OCI-LY3 (cell line): ENCODE measurements around the gene HAPLN2.

ENCODE experiments used
- EZH2phosphoT487 ChIP-seq: fragments of 200-600 bp; shearing (Covaris generic); IDR thresholded peaks from 2 replicates; pipeline ENCODE4 v1.6.1; 2018; ENCODE audit warnings: antibody characterized with exemption, mixed run types, low read depth
- TF ChIP-seq, protein P1 (sequence below): fragments of 200-600, 300-600 bp; sonication (generic); IDR thresholded peaks from 2 replicates; pipeline ENCODE4 v1.5.1; 2014; ENCODE audit warnings: antibody characterized with exemption, low read length, low read depth

DNA sequence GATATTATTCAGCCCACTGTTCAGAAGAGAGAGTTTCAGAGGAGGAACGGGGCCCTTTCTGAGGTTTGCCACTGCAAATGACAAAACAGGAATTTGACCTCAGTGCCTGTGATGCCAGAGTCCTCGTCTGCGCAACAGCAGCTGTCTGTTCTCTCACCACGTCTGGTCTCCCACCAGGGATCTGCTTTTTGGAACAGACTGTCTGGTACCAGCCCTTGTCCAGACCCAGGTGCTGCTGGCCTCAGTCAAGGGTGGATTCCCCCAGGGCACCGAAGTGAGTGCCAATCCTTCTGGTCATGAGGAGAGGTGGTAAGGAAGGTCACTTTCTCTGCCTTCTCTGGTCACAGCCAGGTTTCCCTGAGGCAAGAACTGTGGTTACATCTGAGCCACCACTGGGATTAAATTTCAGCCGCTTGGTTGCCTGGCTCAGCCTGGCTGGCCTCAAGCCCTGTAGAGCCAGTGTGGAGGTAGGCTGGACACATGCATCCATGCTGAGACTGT lies 20.4 kb downstream of the HAPLN2 start:
- TF ChIP-seq, protein P1, sequence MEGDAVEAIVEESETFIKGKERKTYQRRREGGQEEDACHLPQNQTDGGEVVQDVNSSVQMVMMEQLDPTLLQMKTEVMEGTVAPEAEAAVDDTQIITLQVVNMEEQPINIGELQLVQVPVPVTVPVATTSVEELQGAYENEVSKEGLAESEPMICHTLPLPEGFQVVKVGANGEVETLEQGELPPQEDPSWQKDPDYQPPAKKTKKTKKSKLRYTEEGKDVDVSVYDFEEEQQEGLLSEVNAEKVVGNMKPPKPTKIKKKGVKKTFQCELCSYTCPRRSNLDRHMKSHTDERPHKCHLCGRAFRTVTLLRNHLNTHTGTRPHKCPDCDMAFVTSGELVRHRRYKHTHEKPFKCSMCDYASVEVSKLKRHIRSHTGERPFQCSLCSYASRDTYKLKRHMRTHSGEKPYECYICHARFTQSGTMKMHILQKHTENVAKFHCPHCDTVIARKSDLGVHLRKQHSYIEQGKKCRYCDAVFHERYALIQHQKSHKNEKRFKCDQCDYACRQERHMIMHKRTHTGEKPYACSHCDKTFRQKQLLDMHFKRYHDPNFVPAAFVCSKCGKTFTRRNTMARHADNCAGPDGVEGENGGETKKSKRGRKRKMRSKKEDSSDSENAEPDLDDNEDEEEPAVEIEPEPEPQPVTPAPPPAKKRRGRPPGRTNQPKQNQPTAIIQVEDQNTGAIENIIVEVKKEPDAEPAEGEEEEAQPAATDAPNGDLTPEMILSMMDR = no peak
- no peak for TF ChIP-seq EZH2phosphoT487
